HG03060 (cell line): ENCODE data around the gene MAMLD1.

Experiments
- ATAC-seq: cut with Tn5 transposase; IDR thresholded peaks from one replicate; pipeline ENCODE4 v1.9.1; 2021; ENCODE audit warnings: low read depth, moderate number of reproducible peaks; ENCODE audit not compliant: unreplicated experiment

The MAMLD1 gene

GRCh38 chrX:150525061-150525919 lies 162.2 kb downstream of the MAMLD1 start:
- ATAC-seq = no peak

GRCh38 chrX:150526692-150527091 lies 163.6 kb downstream of the MAMLD1 start:
- ATAC-seq = no peak

GRCh38 chrX:150527108-150527507 lies 164.0 kb downstream of the MAMLD1 start:
- ATAC-seq = no peak

DNA sequence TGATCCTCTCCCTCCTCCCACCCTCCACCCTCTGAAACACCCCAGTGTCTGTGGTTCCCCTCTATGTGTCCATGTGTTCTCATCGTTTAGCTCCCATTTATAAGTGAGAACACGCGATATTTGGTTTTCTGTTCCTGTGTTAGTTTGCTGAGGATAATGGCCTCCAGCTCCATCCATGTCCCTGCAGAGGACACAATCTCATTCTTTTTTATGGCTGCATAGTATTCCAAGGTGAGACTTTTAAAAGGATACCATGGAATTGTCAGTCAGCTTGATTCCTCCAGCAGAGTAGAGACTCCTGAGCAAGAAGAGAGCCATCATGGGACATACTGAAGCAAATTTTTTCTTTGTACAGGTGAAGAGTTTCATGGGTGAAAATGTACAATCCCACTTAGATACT lies 166.5 kb downstream of the MAMLD1 start:
- no peak for ATAC-seq

DNA sequence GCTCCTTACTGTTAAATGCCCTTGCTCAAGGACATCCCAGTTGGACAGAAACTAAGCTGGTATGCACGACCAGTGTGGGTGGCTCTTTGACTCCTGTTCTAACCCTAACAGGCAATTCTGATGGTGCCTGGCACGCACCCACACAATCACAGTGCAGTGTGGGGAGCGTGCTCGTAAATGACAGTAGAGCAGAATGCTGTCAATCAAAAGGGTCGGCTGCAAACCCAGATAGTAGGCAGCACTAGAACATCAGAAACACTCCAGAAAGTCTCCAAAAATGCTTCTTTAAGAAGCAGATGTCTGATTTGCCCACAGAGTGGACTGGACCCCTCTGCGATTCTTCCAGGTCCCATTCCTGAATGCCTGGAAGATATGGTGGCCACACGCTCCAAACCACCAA lies 167.7 kb downstream of the MAMLD1 start:
- no peak for ATAC-seq

DNA sequence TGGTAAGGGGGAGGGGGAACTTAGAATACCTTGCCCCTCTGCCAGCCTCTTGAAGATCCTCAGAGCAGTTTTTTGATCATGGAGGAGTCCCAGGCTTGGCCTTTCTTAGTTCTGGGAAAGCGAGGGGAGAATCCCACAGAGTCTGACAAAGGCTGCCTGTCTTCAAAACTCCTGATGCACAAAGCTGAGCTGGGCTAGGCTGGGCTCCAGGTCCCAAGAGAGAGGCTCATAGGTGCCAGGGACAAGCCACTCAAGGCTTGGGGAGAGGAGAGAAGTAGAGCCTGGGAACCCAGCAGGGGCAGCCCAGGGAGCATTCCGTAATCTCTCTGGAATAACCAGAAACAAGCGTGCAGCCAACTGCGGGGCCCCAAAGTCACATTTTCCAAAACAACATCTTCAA lies 168.3 kb downstream of the MAMLD1 start:
- no peak for ATAC-seq

- no peak for ATAC-seq
Observed at GRCh38 chrX:150533863-150534262, 170.7 kb downstream of the MAMLD1 start.

GRCh38 chrX:150536455-150537116 lies 173.5 kb downstream of the MAMLD1 start:
- ATAC-seq = no peak

DNA sequence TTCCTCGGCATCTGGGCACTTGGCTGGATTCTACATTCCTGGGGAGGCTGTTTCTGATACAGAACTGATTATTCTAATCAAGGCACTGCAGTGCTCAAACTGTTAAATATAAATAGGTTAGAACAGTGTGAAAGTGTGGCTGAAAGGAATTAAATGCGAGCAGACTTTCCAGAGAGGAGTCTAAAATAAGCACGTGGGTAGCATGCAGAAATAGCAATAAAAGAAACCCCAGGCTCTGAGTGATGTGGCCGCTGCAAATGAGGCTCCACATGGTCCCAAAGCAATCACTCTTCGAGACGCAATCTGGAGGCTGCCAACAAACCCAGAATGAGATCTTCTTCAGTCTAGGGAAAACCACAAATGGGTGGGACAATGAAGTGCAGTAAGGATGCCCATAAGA lies 174.7 kb downstream of the MAMLD1 start:
- ATAC-seq = no peak

GRCh38 chrX:150540965-150541364 lies 177.8 kb downstream of the MAMLD1 start:
- no peak for ATAC-seq

GRCh38 chrX:150542846-150543229 lies 179.7 kb downstream of the MAMLD1 start:
- ATAC-seq = peak; percentile 27

DNA sequence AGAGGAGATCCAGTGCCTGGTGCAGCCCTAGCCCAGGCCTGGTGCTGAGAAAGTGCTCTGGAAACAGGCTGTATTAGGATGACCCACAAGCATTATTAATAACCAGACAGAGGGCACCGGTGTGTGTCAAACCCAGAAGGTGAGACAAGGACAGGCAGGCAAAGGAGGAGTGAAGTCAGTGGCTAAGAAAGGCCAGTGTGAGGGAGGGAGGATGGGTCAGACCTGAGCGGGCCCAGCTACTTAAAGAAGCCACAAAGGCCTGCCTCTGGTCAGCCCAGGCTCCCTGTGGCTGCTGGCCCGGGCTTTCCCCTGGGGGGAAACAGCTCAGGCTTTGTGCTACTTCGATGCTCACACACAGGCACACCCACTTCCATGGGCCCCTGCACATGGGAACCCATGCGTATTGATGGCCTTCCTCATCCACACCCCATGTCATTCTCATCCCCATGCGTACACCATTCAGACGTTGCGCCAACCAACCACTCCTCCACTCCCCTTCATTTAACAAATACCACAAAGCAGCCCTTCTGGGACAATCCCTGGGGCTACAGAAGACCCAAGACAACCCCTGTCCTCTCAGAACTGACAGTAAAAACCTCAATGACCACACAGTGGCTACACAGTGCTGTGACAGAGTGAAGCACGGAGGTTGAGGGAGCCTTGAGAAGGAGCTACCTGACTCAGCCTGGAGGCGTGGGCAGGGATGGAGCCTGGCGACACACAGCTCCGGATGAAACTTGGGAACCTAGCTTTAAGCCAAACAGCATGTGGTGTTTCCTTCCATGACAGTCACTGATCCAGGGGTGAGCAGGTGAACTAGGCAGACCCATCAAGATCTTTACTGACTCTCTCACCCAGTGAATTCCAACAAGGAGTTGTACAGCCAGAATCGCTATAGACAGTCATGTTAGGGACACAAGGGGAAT lies 180.4 kb downstream of the MAMLD1 start:
- peak; percentile 43 for ATAC-seq

DNA sequence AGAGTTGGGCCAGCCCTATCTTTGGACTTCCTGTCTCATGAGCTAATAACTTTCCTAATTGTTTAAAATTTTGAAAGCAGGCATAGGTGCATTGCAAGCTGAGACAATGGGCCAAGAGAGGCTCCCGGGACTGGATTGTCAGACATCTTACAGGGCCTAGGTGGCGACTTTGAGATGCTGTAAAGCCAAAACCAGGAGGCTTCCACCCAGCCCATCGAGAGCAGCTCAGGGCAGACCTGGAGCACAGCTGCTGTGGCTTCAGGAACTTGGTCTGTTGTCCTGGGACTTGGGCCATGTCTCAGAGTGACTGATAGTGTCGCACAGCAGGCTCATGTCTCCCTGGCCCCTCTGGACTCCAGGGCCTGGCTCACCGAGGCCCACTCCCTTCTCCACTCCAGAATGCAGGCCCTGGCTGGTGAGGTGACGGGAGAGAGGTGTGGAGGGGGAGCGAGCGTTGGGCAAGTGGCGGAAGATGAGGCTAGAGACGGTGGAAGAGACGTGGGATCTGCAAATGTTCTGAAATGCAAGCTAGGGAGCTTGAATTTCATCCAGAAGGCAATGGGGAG lies 181.2 kb downstream of the MAMLD1 start:
- ATAC-seq = no peak

DNA sequence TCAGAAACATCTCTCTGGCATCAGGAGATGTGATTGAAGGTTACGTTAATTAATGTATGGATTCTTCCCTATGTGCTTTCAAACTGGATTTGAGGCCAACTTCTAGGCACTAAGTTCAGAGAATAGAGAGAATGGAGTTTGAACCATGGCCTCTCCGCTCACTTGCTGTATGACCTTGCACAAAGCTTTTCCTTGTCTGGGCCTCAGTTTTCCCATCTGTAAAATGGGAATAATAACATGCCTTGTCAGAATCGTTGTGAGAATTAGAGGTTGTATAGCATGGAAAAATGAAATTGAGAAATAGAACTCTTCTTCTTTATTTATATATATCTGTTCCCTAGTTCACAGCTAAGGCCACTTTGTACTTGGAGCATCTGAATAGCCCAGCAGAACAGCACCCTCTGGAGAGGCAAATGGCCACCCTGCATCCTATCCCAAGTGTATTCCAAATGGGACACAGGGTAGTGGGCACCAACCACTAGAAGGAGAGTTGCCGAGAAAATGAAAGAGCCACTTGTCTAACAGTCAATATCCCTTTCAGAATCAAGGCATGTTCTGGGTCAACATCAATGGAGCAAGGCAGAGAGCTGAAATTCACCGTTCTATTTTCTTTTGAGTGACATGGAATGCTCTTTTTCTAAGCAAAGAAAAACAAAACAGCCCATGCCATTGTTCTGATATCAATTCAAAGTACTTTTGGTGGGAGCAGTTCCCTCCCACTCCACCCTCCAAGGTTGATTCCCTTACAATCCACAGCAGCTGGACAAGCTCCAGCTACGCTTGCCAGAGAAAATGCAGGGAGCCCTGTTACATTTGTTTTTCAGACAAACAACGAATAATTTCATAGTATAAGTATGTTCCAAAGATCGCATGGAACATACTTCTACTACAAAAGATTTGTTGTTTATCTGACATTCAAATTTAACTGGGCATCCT lies 182.0 kb downstream of the MAMLD1 start:
- no peak for ATAC-seq

DNA sequence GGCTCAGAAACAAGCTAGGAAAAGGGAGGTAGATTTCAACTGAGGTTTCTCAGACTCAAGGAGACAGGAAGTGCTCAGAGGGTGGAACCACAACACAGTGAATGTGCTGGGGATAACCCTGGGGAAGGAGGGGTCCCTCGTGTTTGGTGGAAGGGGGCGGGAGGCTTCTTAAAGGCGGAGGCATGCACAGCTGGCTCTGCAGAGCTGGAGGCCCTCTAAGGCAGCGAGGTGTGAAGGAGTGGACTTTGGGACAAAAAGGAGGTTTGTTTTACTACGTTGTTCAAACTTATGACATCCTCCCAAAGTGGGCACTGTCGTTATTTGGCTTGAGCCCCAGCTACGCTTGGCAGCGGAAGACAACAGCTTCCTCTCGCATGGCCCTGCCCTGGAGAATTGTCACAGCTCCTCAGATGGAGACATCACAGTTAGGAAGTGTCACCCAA lies 183.6 kb downstream of the MAMLD1 start:
- ATAC-seq = no peak

DNA sequence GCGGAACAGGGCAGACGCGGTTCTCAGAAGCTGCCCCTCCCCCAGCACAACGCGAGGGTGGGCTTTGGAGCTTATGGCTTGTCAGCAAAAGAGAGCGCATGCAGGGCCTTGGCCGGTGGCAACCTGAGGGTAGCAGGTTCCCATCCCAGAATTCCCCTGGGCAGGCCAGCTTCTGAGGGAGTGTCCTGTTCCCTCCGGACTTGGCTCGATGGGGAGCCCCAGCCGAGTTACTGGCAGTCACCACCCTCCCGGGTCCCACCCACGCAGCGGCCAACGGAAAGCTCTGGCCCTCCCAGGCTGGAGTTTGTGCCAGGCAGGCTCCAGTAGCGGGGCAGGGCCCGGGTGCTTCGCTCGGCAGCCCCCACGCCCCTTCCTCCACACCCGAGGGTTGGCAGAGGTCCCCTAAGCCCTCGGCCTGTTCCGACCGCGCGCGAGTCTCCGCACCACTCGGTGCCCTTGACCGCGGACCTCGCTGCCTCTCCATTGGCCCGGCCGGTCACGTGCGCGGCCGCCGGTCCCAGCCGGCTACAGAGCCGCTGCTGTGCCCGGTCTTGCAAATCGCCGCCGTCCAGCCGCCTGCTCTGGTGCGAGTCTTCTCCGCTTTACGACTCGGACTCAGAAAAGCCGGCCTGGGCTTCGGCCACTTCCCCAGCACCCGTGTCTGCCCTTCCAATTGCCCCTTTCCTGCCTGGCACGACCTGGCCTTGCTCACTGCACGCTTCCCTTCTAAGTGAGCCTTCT lies 184.4 kb downstream of the MAMLD1 start:
- ATAC-seq = no peak

DNA sequence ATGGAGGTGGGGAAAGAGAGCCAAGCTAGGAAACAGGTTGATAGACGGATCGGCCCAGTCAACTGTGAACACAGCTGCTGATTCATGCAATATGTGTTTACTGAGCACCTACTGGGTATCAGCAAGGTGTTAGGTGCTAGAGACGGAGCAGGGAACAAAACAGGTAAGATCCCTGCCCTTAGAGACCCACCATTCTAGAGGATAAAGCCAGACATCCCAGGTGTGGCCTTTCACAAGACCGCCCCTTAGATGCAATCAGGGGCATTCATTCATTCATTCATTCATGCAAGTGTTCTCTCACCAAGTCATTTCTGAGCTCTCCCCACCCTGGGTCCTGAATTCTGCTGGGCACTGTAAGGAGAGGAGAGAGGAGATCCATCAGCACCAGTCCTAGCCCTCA lies 185.1 kb downstream of the MAMLD1 start:
- ATAC-seq = no peak

GRCh38 chrX:150548684-150549083 lies 185.6 kb downstream of the MAMLD1 start:
- ATAC-seq = no peak

DNA sequence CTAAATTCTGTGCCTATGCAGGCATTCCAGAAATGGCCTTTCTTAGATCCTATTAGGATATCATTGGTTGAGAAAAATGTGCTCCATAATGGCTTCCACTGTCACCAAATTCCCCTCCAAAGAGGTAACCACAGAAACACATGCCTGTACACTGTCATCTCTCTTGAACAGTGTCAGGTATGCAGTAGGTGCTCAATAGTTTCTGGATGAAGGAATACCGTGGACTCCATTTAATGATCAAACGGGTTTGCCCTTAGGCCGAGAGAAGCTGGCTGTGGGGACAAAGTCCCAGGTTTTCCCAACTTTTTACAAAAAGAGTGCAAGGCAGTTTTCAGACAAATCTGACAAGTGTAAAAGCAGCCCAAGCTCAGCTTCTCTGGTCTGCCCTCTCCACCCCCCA lies 188.8 kb downstream of the MAMLD1 start:
- no peak for ATAC-seq
